GM13977 (cell line): Measurements from ENCODE around the gene XRCC5.

ENCODE experiments used
- DNase-seq: peaks from one replicate; pipeline ENCODE4 v3.0.0; 2012; ENCODE audit warnings: low spot score
- CTCF ChIP-seq: IDR thresholded peaks from 2 replicates; pipeline ENCODE4 v1.5.1; 2012; ENCODE audit warnings: mild to moderate bottlenecking, control low read depth; ENCODE audit not compliant: insufficient read depth; ENCODE audit errors: extremely low read depth, missing control alignments
- in situ Hi-C: fragments of 300-500 bp; cut with MboI; formaldehyde crosslinking; loops from one replicate; pipeline ENCODE4 v1.12.0; 2022; ENCODE audit warnings: low sequenced_read_pairs, low pct_unique_long_range_greater_than_20kb, mixed read lengths, inconsistent platforms; ENCODE audit not compliant: unreplicated experiment

The XRCC5 gene

DNA sequence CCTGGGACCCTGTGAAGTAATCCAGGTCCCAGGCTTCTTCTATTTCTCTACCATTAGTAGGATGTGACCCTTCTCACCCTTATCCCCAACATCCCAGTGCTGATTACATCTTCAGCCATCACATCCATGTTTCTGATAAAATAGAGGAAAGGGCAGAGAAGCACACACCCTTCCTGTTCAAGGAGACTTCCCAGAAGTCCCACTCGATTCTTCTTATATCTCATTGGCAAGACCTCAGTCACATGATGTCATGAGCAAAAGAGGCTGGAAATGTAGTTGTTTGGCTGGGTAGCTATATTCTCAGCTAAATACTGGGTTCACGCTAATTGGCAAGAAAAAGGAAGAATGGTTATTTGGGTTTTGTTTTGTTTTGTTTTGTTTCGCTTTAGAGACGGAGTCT, 8.0 kb upstream of the XRCC5 start:
- no peak for DNase-seq
- in situ Hi-C loops: no loop called here
- TF ChIP-seq CTCF: no peak

DNA sequence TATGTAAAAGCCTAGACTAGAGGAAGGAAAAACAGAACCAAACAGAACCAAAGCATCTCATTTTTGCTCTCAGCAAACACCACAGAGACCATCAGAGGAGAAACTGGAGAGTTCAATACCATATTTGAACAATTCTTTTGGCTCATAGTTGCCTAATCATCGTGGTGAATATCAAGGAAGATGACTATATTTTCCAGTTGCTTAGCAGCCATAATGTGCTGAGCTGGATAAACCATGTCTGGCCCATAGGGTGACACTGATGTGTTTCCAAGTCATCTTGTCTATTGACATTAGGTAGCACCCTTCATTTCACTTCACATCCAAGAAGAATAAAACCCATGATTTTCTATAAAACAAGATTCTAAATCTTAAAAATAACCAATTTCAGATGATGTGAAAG, 5.9 kb upstream of the XRCC5 start:
- in situ Hi-C loops: no loop called here
- no peak for TF ChIP-seq CTCF
- DNase-seq: no peak

DNA sequence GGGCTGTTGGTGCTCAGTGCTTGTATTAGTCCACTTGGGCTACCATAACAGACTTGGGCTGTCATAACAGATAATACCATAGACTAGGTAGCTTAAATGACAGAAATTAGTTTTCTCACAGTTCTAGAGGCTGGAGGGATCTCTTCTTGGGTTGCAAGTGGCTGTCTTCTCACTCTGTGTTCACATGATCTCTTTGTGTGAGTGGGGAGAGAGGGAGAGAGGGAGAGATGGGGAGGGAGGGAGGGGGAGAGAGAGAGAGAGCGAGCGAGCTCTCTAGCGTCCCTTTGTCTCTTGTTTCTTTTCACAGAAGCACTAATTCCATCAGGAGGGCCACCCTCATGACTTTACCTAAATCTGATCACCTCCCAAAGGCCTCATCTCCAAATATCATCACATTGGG, 4.5 kb upstream of the XRCC5 start:
- TF ChIP-seq CTCF: no peak
- in situ Hi-C loops: no loop called here
- no peak for DNase-seq

GRCh38 chr2:216107320-216107719, 1.8 kb upstream of the XRCC5 start:
- DNase-seq: no peak
- no peak for TF ChIP-seq CTCF
- in situ Hi-C loops: no loop called here

- in situ Hi-C loops: no loop called here
Measured at GRCh38 chr2:216107760-216108159, 1.4 kb upstream of the XRCC5 start.

DNA sequence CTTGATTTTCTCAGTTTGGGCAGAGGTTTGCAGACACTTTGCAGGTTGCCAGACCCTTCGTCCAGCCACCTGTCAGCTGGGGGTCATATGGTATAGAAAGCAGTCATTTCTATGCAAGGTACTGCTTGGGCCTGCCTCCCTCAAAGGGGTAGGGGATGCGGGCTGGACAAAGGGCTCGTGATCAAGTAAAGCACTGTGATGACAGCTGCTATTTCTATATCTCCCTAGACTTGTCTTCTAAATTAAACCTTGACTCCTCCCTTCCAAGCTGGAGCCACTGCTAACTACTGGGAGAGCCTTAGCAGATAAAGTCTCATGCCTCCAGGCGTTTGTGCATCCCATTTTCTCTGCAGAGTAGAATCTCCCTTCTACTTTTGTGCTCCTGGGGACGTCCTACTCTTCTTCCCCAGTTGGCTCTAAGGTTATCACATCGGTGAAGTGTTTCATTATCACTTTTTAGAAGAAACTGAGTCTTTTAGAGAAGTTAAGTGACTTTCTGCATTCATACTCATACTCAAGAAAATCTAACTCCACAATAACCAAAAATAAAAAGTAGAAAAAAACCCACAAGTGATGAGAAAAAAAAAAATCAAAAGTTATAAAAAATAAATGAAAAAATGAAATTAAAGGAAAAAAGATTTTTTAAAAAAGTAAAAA, 710 bp upstream of the XRCC5 start:
- in situ Hi-C loops: no loop called here
- TF ChIP-seq CTCF: no peak
- no peak for DNase-seq

More at GRCh38 chr2:216107760-216108159, 1.4 kb upstream of the XRCC5 start:
- DNase-seq: no peak
- no peak for TF ChIP-seq CTCF
